Activated CD4-positive, alpha-beta T cell treated with anti-CD3 and anti-CD28 coated beads, Interleukin-10, Interleukin-2, amounts not matched to agents 100 ng/mL and 50 ng/mL, durations not matched to agents 16 hours and 8 hours (primary cell): ENCODE results near the gene MAP3K20.
"Not testable (repeated sequence)": the region's sequence is repeated elsewhere in the genome, so short reads cannot be mapped to it uniquely, and the experiment has no call there.

Experiments
- DNase-seq: peaks from one replicate; pipeline ENCODE4 v3.0.0-alpha.2; 2020

MAP3K20 gene

GRCh38 chr2:173239644-173240043 is 164.0 kb downstream of the MAP3K20 start:
- peak; percentile 90 for DNase-seq

- DNase-seq, result peak; percentile 34
Observed at GRCh38 chr2:173240083-173240482, 164.4 kb downstream of the MAP3K20 start.

- no peak for DNase-seq
Observed at GRCh38 chr2:173241643-173242042, 166.0 kb downstream of the MAP3K20 start.

- no peak for DNase-seq
Observed at GRCh38 chr2:173247156-173247555, 171.5 kb downstream of the MAP3K20 start.

GRCh38 chr2:173248381-173248780 is 172.7 kb downstream of the MAP3K20 start:
- DNase-seq, result no peak

- no peak for DNase-seq
Observed at GRCh38 chr2:173249661-173250641, 174.3 kb downstream of the MAP3K20 start.

GRCh38 chr2:173251225-173251624 is 175.6 kb downstream of the MAP3K20 start:
- no peak for DNase-seq

- no peak for DNase-seq
Observed at GRCh38 chr2:173252581-173252980, 176.9 kb downstream of the MAP3K20 start.

- no peak for DNase-seq
Observed at GRCh38 chr2:173254659-173255058, 179.0 kb downstream of the MAP3K20 start.

- no peak for DNase-seq
Observed at GRCh38 chr2:173258701-173259100, 183.1 kb downstream of the MAP3K20 start.

GRCh38 chr2:173262356-173262755 is 186.7 kb downstream of the MAP3K20 start:
- DNase-seq, result not testable (repeated sequence)

GRCh38 chr2:173264151-173264550 is 188.5 kb downstream of the MAP3K20 start:
- no peak for DNase-seq

- DNase-seq, result peak; percentile 77
Observed at GRCh38 chr2:173264603-173265366, 189.1 kb downstream of the MAP3K20 start.

- DNase-seq, result no peak
Observed at GRCh38 chr2:173271135-173271534, 195.5 kb downstream of the MAP3K20 start.

GRCh38 chr2:173271825-173272224 is 196.2 kb downstream of the MAP3K20 start:
- no peak for DNase-seq

- no peak for DNase-seq
Observed at GRCh38 chr2:173272849-173273248, 197.2 kb downstream of the MAP3K20 start.

- peak; percentile 69 for DNase-seq
Observed at GRCh38 chr2:173278794-173279526, 203.3 kb downstream of the MAP3K20 start.

GRCh38 chr2:173279527-173279868 is 203.9 kb downstream of the MAP3K20 start:
- DNase-seq, result no peak

GRCh38 chr2:173280853-173281252 is 205.2 kb downstream of the MAP3K20 start:
- peak; percentile 28 for DNase-seq

GRCh38 chr2:173281898-173282297 is 206.3 kb downstream of the MAP3K20 start:
- DNase-seq, result peak; percentile 36

GRCh38 chr2:173282795-173283545 is 207.3 kb downstream of the MAP3K20 start:
- DNase-seq, result no peak

- peak; percentile 86 for DNase-seq
Observed at GRCh38 chr2:173286153-173286809, 210.6 kb downstream of the MAP3K20 start.
